Activated T-cell treated with anti-CD3 and anti-CD28 coated beads for 4 hours (primary cell): ENCODE data around the gene ARF4.

Source experiments
- DNase-seq: peaks from one replicate; pipeline ENCODE4 v3.0.0-alpha.2; 2020

Gene ARF4

GRCh38 chr3:57575966-57576626 is 21.0 kb downstream of the ARF4 start:
- DNase-seq = no peak

GRCh38 chr3:57572096-57572495 is 25.0 kb downstream of the ARF4 start:
- DNase-seq = no peak

- DNase-seq = no peak
These were observed 26.3 kb downstream of the ARF4 start for GRCh38 chr3:57570878-57571277.

GRCh38 chr3:57569859-57570450 is 27.2 kb downstream of the ARF4 start:
- no peak for DNase-seq

GRCh38 chr3:57559526-57559925 is 37.6 kb downstream of the ARF4 start:
- DNase-seq = no peak

- peak; percentile 10 for DNase-seq
These were observed 40.0 kb downstream of the ARF4 start for GRCh38 chr3:57557085-57557537.

GRCh38 chr3:57556459-57557084 is 40.6 kb downstream of the ARF4 start:
- peak; percentile 12 for DNase-seq

GRCh38 chr3:57555738-57556458 is 41.2 kb downstream of the ARF4 start, which contains the start of gene PDE12:
Gene PDE12, plus strand, starts transcription at chr3:57556274. Its CDS starts 106 bp downstream, at chr3:57556380.
- DNase-seq = peak; percentile 72

GRCh38 chr3:57555306-57555705 is 41.8 kb downstream of the ARF4 start:
- no peak for DNase-seq

- no peak for DNase-seq
These were observed 50.5 kb downstream of the ARF4 start for GRCh38 chr3:57546616-57547015.

- DNase-seq = no peak
These were observed 51.4 kb downstream of the ARF4 start for GRCh38 chr3:57545636-57546268.

GRCh38 chr3:57544181-57545125 is 52.7 kb downstream of the ARF4 start, which contains the start of gene DNAH12:
Gene DNAH12, minus strand, starts transcription at chr3:57544344. Its CDS starts 1,474 bp downstream, at chr3:57542870.
- no peak for DNase-seq

GRCh38 chr3:57538465-57538864 is 58.7 kb downstream of the ARF4 start:
- no peak for DNase-seq

- DNase-seq = no peak
These were observed 67.0 kb downstream of the ARF4 start for GRCh38 chr3:57530071-57530608.
